ENCODE measurements around the gene NCAPG2.

DNA sequence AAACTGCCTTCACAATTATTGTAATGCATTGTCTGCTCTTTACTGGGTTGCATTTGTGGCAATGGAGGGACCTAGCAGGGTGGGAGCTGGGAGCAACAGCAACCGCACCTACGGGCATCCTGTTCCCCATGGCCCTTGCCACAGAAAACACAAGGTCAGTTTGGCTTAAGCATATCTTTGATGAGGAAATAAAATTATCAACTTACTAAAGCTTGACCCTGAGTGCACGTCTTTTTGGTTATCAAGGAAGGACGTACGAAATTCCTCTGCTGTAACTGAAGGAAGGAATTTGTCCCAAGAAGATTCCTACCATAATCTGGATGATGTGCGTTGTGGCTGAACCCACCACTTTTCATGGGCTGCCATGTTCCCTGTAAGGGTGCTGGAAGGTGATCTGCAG is 97.0 kb downstream of the NCAPG2 start:
- TF ChIP-seq TAF1 (IDR thresholded peaks at IDR 0.05; ENCODE audit: borderline replicate concordance, insufficient read depth, low read length) = no peak
- no peak for TF ChIP-seq POLR2AphosphoS5 (IDR thresholded peaks at IDR 0.05; ENCODE audit: low read depth, low read length)

Data from PFSK-1 (cell line).